Activated CD4-positive, alpha-beta T cell treated with anti-CD3 and anti-CD28 coated beads for 36 hours (primary cell): Measurements from ENCODE around the gene ARL16. TPM values are rescaled to one million over a fixed set of nuclear protein-coding genes. Genes with fewer than 3 reads are reported as not detected.
A peak's percentile ranks its signal among the peaks of the same experiment; 100 is the strongest.

ENCODE experiments used
- ATAC-seq: fragments of 200-7000 bp; cut with Tn5 transposase; one replicate; pipeline ENCODE4 v1.10.0; 2021; ENCODE audit warnings: mild to moderate bottlenecking, moderate library complexity
- CTCF ChIA-PET: fragments of 350-600 bp; sonication (Branson Sonifier 250); formaldehyde crosslinking; loops from one replicate; lab custom pipeline; 2021; ENCODE audit warnings: antibody characterized with exemption; lab: Charles Lee
- POLR2A ChIA-PET: fragments of 350-600 bp; sonication (Branson Sonifier 250); formaldehyde crosslinking; loops from one replicate; lab custom pipeline; 2021; ENCODE audit warnings: antibody characterized with exemption, inconsistent platforms; lab: Charles Lee
- DNase-seq: peaks from one replicate; pipeline ENCODE4 v3.0.0-alpha.2; 2020
- H3K27ac Mint-ChIP-seq: one replicate; pipeline ENCODE4 v1.8.0; 2021; ENCODE audit warnings: mixed read lengths
- H3K27me3 Mint-ChIP-seq: one replicate; pipeline ENCODE4 v1.8.0; 2021; ENCODE audit warnings: mixed read lengths
- H3K36me3 Mint-ChIP-seq: one replicate; pipeline ENCODE4 v1.8.0; 2021; ENCODE audit warnings: low read depth, mixed read lengths
- H3K4me1 Mint-ChIP-seq: one replicate; pipeline ENCODE4 v1.8.0; 2021; ENCODE audit warnings: mixed read lengths
- H3K4me3 Mint-ChIP-seq: one replicate; pipeline ENCODE4 v1.8.0; 2021; ENCODE audit warnings: mild to moderate bottlenecking, moderate library complexity, mixed read lengths
- H3K9me3 Mint-ChIP-seq: one replicate; pipeline ENCODE4 v1.8.0; 2021; ENCODE audit warnings: low read depth, mixed read lengths
- intact Hi-C, 2 experiments: fragments of 100-400 bp; cut with DNase I in 1 of 2; cut with micrococcal nuclease in 1 of 2; formaldehyde crosslinking; loops; one replicate each; pipeline versions ENCODE4 v1.14.2 to v1.15.1; 2022 to 2024; cut with DNase I, micrococcal nuclease
- microRNA-seq: library from miRNA; unstranded; fragments of <30 nt; microRNA quantifications from one replicate; pipeline ENCODE4 v1.2.0, GENCODE V29; 2021; ENCODE audit warnings: borderline replicate concordance
- total RNA-seq, 2 experiments: library from RNA; stranded (reverse); gene quantifications; one replicate each; pipeline ENCODE4 v1.2.3, GENCODE V29; 2021

ARL16 gene
- total RNA-seq, 2 experiments from 2014 or later: 39.0 to 39.1 TPM

DNA sequence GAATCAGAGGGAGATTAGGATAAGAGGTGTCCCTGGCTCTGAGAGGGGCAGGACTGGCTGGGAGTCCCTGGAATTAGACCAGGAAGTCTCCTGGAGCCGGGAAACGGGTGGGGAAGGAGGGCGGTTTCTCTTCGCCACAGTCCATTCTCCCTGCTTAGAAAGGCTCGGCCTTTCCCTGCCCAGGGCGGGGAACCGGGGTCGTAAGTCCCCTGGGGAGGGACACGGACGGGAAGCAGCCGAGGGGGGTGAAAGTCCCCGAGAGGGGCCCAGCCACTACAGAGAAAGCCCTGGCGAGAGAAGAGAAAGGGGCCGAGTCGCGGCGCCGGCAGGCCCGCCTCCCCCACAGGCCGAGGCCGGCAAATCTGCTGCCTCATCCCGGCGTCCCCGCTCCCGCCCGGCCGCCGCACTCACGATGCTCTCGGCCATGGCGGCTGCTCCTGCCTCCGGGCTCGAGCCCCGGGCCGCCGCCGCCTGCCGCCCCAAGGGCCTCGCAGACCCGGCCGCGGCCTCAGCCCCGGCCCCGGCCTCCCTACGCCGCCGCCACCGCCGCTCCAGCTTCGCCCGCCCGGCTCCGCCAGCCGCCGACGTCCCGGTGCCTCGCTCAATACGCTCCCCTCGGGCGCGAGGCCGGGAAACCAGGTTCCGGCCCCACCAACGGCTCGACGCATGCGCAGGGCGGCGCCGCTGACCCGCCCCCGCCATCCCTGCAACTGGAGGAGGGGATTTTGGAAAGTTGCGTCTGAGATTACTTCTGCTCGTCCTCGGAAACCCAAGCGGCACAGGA lies 46.9 kb downstream of the ARL16 start, which contains the start of the genes NPLOC4 and TSPAN10:
Gene NPLOC4 (minus strand): TSS at position 608 of the 784 bp plus-strand sequence. CDS start 182 bp downstream, at position 426.
Gene TSPAN10 (plus strand): TSS at position 692 of the 784 bp plus-strand sequence. CDS start 5,217 bp downstream, outside the sequence.
- DNase-seq (peak; percentile 91), ATAC-seq (peak; percentile 89)
- intact Hi-C loops: loop anchor here (1.0 to 2.0 kb wide), 14 partner anchors 28 to 413 kb away; partner anchors contain the start of genes ACTG1 (in 1 of the 2), ALYREF (in 1 of the 2), ANAPC11 (in 1 of the 2) and ARL16 (in 1 of the 2)
- Mint-ChIP-seq H3K36me3 (peaks cover 11% of the 10 kb centered on the region), H3K4me1 (peaks cover 23% of the 10 kb centered on the region), H3K4me3 (peak within 1 kb of the TSS; percentile 96), H3K27me3 (no peaks in the 10 kb centered on the region), H3K27ac (peak within 1 kb of the TSS; percentile 84), H3K9me3 (no peaks in the 10 kb centered on the region)
- ChIA-PET CTCF (interaction anchor here (0.6 kb wide), 2 partner anchors 91 to 533 kb away, joined by 3 read pairs; no protein-coding TSS in a partner anchor), POLR2A (interaction anchor here (0.9 to 1.5 kb wide), 3 partner anchors 10 to 84 kb away, joined by 3 to 4 read pairs (median 3); partner anchors contain the start of genes ARL16, FAAP100 and HGS)

DNA sequence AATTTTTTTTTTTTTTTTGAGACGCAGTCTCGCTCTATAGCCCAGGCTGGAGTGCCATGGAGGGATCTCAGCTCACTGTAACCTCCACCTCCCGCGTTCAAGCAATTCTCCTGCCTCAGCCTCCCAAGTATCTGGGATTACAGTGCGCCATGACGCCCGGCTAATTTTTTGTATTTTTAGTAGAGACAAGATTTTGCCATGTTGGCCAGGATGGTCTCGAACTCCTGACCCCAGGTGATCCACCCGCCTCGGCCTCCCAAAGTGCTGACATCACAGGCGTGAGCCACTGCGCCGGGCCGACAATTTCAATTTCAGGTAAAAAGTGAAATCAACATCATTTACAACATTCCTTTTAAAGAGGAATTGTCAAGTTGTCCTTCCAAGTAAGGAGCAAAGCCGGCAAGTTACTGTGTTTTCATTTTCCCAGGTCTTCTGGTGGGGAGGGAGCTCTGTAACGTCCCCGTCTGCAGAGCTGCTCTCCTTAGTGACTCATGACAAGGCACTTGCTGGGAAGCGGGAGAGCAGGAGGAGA lies 47.6 kb downstream of the ARL16 start:
- ChIA-PET POLR2A (interaction anchor here (1.4 to 1.5 kb wide), 2 partner anchors 48 to 84 kb away, joined by 3 to 4 read pairs; partner anchors contain the start of genes ARL16, FAAP100 and HGS), CTCF (interaction anchor here (0.6 kb wide), 2 partner anchors 92 to 533 kb away, joined by 3 read pairs; no protein-coding TSS in a partner anchor)
- no peaks in the 10 kb centered on the region for H3K9me3 Mint-ChIP-seq
- no peaks in the 10 kb centered on the region for H3K27me3 Mint-ChIP-seq
- peaks cover 13% of the 10 kb centered on the region for H3K36me3 Mint-ChIP-seq
- peak overlapping the region; percentile 84 for H3K27ac Mint-ChIP-seq
- peak; percentile 26 for ATAC-seq
- no peak for DNase-seq
- intact Hi-C loops: loop anchor here (1.0 to 2.0 kb wide), 6 partner anchors 29 to 341 kb away; partner anchors contain the start of genes ACTG1 (in 1 of the 2), ARL16 (in 1 of the 2), MRPL12 (in 1 of the 2) and SLC25A10 (in 1 of the 2)
- H3K4me1 Mint-ChIP-seq: peaks cover 23% of the 10 kb centered on the region
- peak overlapping the region; percentile 96 for H3K4me3 Mint-ChIP-seq

DNA sequence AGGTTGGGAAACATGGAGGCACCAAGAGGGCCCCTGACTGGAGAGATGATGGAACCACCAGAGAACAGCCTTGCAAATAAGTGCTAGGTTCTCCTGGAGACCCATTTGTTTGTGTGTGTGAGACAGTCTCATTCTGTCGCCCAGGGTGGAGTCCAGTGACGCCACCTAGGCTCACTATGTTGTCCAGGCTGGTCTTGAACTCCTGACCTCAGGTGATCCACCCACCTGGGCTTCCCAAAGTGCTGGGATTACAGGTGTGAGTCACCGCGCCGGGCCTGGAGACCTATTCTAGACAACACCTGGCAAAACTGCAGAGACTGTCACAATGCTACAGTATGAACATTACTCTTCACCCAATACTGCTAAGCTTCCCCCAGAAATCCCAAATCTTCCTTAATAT lies 48.2 kb downstream of the ARL16 start:
- intact Hi-C loops: no loop called here
- ChIA-PET CTCF (interaction anchor here (1.0 kb wide), 1 partner anchor 20 kb away, joined by 4 read pairs; no protein-coding TSS in a partner anchor), POLR2A (interaction anchor here (1.4 to 1.5 kb wide), 2 partner anchors 48 to 83 kb away, joined by 3 to 4 read pairs; partner anchors contain the start of genes ARL16, FAAP100 and HGS)
- H3K27ac Mint-ChIP-seq: peak overlapping the region; percentile 84
- H3K4me3 Mint-ChIP-seq: peak overlapping the region; percentile 96
- no peaks in the 10 kb centered on the region for H3K27me3 Mint-ChIP-seq
- no peaks in the 10 kb centered on the region for H3K9me3 Mint-ChIP-seq
- no peak for ATAC-seq
- H3K36me3 Mint-ChIP-seq: peaks cover 15% of the 10 kb centered on the region
- peaks cover 23% of the 10 kb centered on the region for H3K4me1 Mint-ChIP-seq
- DNase-seq: no peak

DNA sequence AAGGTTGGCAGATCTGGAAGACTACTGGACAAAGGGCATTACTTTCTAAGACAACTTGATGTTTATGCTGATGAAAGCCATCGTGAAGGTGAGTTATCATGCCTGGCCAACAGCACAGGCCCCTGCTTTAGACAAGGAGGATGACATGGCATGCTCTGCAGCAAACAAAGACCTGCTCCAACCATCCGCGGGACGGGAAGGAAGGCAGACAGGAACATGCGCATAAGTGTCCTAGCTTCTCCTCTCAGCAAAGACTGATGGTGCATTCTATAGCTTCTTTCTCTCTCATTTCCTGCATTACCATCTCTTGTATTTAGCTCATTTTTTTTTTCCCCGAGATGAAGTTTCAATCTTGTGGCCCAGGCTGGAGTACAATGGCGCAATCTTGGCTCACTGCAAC lies 52.1 kb downstream of the ARL16 start:
- no peaks in the 10 kb centered on the region for H3K9me3 Mint-ChIP-seq
- ATAC-seq (no peak), DNase-seq (no peak)
- intact Hi-C loops: loop anchor here in 1 of 2 experiments (2.0 kb wide), 1 partner anchor 19 kb away; no protein-coding TSS in a partner anchor
- H3K4me3 Mint-ChIP-seq: no peak overlapping the region
- H3K4me1 Mint-ChIP-seq: peaks cover 20% of the 10 kb centered on the region
- H3K27ac Mint-ChIP-seq: no peak overlapping the region
- POLR2A ChIA-PET: no interaction called here
- CTCF ChIA-PET: interaction anchor here (1.0 to 1.5 kb wide), 2 partner anchors 16 to 31 kb away, joined by 3 to 4 read pairs; no protein-coding TSS in a partner anchor
- peaks cover 29% of the 10 kb centered on the region for H3K36me3 Mint-ChIP-seq
- no peaks in the 10 kb centered on the region for H3K27me3 Mint-ChIP-seq

Small RNA genes within 50 kb of the gene (microRNA-seq; reads per million reads assigned to microRNA genes)
- gene MIR6786: 6.0 reads per million, percentile 20 among the genes with 10 or more reads in this experiment

Other genes with a start within 250 kb of the ARL16 start
- gene ACTG1, start 171.0 kb downstream of the ARL16 start, total RNA-seq: 1,000 to 10,000 TPM; 4,119 to 5,987 TPM
- gene FSCN2, start 155.4 kb downstream of the ARL16 start, total RNA-seq: under 1 TPM; 0.23 to 0.58 TPM
- gene FAAP100, start 131.4 kb downstream of the ARL16 start, total RNA-seq: 10 to 100 TPM; 30.4 to 39.3 TPM
- 10 to 100 TPM; 71.8 to 93.1 TPM for gene NPLOC4, start 46.7 kb downstream of the ARL16 start, total RNA-seq
- under 1 TPM; 0.34 to 0.35 TPM for gene TSPAN10, start 46.6 kb downstream of the ARL16 start, total RNA-seq
- 1 to 10 TPM; 1.4 to 2.5 TPM for gene PDE6G, start 27.3 kb downstream of the ARL16 start, total RNA-seq
- gene OXLD1, start 17.2 kb downstream of the ARL16 start, total RNA-seq: 10 to 100 TPM; 29.4 to 45.3 TPM
- 10 to 100 TPM; 30.0 to 36.6 TPM for gene CCDC137, start 17.1 kb downstream of the ARL16 start, total RNA-seq
- 100 to 1,000 TPM; 100 to 102 TPM for gene HGS, start 214 bp upstream of the ARL16 start, total RNA-seq
- gene MRPL12, start 19.6 kb upstream of the ARL16 start, total RNA-seq: 100 to 1,000 TPM in 1 of 2 experiments, 10 to 100 TPM in 1; 94.0 to 116 TPM
- gene SLC25A10, start 28.5 kb upstream of the ARL16 start, total RNA-seq: 10 to 100 TPM; 28.6 to 31.8 TPM
- not detected for gene GCGR, start 120.4 kb upstream of the ARL16 start, total RNA-seq
- 10 to 100 TPM; 45.8 to 50.4 TPM for gene MCRIP1, start 149.5 kb upstream of the ARL16 start, total RNA-seq
- not detected for gene PPP1R27, start 151.3 kb upstream of the ARL16 start, total RNA-seq
- gene P4HB, start 176.7 kb upstream of the ARL16 start, total RNA-seq: 100 to 1,000 TPM; 414 to 578 TPM
- gene ARHGDIA, start 187.5 kb upstream of the ARL16 start, total RNA-seq: 100 to 1,000 TPM; 513 to 661 TPM
- 100 to 1,000 TPM; 197 to 230 TPM for gene ALYREF, start 207.8 kb upstream of the ARL16 start, total RNA-seq
- 100 to 1,000 TPM in 1 of 2 experiments, 10 to 100 TPM in 1; 79.9 to 131 TPM for gene ANAPC11, start 207.9 kb upstream of the ARL16 start, total RNA-seq
- gene NPB, start 218.4 kb upstream of the ARL16 start, total RNA-seq: under 1 TPM in 1 of 2 experiments, not detected in 1; 0.14 TPM
- 10 to 100 TPM; 19.7 to 24.0 TPM for gene PCYT2, start 227.6 kb upstream of the ARL16 start, total RNA-seq
- gene SIRT7, start 234.4 kb upstream of the ARL16 start, total RNA-seq: 10 to 100 TPM; 29.3 to 31.8 TPM
- gene MAFG, start 243.9 kb upstream of the ARL16 start, total RNA-seq: 10 to 100 TPM; 15.3 to 18.3 TPM